NOMO-1 treated with DMSO at 0.1 percent for 48 hours (cell line): ENCODE measurements around the gene MFSD6L.

Experiments used
- DNase-seq: peaks from one replicate; lab custom pipeline; 2025; ENCODE audit not compliant: unreplicated experiment; lab: John Stamatoyannopoulos, UW

MFSD6L gene

GRCh38 chr17:8794636-8795035 lies 4.5 kb downstream of the MFSD6L start:
- no peak for DNase-seq

- peak; percentile 77 for DNase-seq
Observed at GRCh38 chr17:8793649-8794048, 5.5 kb downstream of the MFSD6L start.

- no peak for DNase-seq
Observed at GRCh38 chr17:8792646-8793045, 6.5 kb downstream of the MFSD6L start.

GRCh38 chr17:8791910-8792270 lies 7.3 kb downstream of the MFSD6L start:
- no peak for DNase-seq

GRCh38 chr17:8791248-8791909 lies 7.8 kb downstream of the MFSD6L start:
- DNase-seq, result no peak

- DNase-seq, result no peak
Observed at GRCh38 chr17:8789743-8790142, 9.4 kb downstream of the MFSD6L start.

- no peak for DNase-seq
Observed at GRCh38 chr17:8788998-8789397, 10.2 kb downstream of the MFSD6L start.

- DNase-seq, result peak; percentile 21
Observed at GRCh38 chr17:8785547-8786413, 13.4 kb downstream of the MFSD6L start.

GRCh38 chr17:8782176-8782575 lies 17.0 kb downstream of the MFSD6L start:
- DNase-seq, result no peak

- no peak for DNase-seq
Observed at GRCh38 chr17:8781776-8782175, 17.4 kb downstream of the MFSD6L start.

GRCh38 chr17:8776881-8777280 lies 22.3 kb downstream of the MFSD6L start:
- peak; percentile 16 for DNase-seq

- no peak for DNase-seq
Observed at GRCh38 chr17:8776248-8776647, 22.9 kb downstream of the MFSD6L start.

GRCh38 chr17:8766731-8767130 lies 32.4 kb downstream of the MFSD6L start:
- no peak for DNase-seq

- DNase-seq, result no peak
Observed at GRCh38 chr17:8762012-8762411, 37.2 kb downstream of the MFSD6L start.

- DNase-seq, result no peak
Observed at GRCh38 chr17:8758137-8758596, 41.0 kb downstream of the MFSD6L start, which contains the start of gene SPDYE4. Gene SPDYE4 (minus strand): TSS chr17:8758546. CDS start chr17:8758382, 164 bp downstream.

GRCh38 chr17:8757189-8757588 lies 42.0 kb downstream of the MFSD6L start:
- DNase-seq, result no peak

GRCh38 chr17:8755590-8756255 lies 43.4 kb downstream of the MFSD6L start:
- no peak for DNase-seq

- DNase-seq, result no peak
Observed at GRCh38 chr17:8754890-8755289, 44.3 kb downstream of the MFSD6L start.

- no peak for DNase-seq
Observed at GRCh38 chr17:8753976-8754440, 45.2 kb downstream of the MFSD6L start.

- DNase-seq, result no peak
Observed at GRCh38 chr17:8753136-8753975, 45.8 kb downstream of the MFSD6L start.

GRCh38 chr17:8749616-8750015 lies 49.5 kb downstream of the MFSD6L start:
- DNase-seq, result no peak
